GM23248 (cell line): ENCODE results near the gene PARK7. TPM values are rescaled to one million over a fixed set of nuclear protein-coding genes. Genes with fewer than 3 reads are reported as not detected.
A peak's percentile ranks its signal among the peaks of the same experiment; 100 is the strongest.

ENCODE experiments used
- DNase-seq: peaks from one replicate; pipeline ENCODE4 v3.0.0-alpha.2; 2015
- H2AFZ ChIP-seq: fragments of 200-600 bp; sonication (generic); 2 replicates; pipeline ENCODE4 v1.6.1; 2016; ENCODE audit warnings: antibody characterized with exemption
- H3F3A ChIP-seq: fragments of 200-600 bp; sonication (generic); 2 replicates; pipeline ENCODE4 v1.6.1; 2016; ENCODE audit warnings: mild to moderate bottlenecking, antibody characterized with exemption, mixed run types; ENCODE audit not compliant: insufficient read depth
- H3K27ac ChIP-seq: fragments of 200-600 bp; sonication (generic); 2 replicates; pipeline ENCODE4 v1.5.1; 2016; ENCODE audit warnings: mild to moderate bottlenecking
- H3K27me3 ChIP-seq: fragments of 200-600 bp; sonication (generic); replicated peaks from 2 replicates; pipeline ENCODE4 v1.6.1; 2016; ENCODE audit warnings: mild to moderate bottlenecking; ENCODE audit not compliant: insufficient read depth
- H3K36me3 ChIP-seq: fragments of 200-600 bp; sonication (generic); 2 replicates; pipeline ENCODE4 v1.6.1; 2016; ENCODE audit warnings: low read depth, mild to moderate bottlenecking
- H3K4me1 ChIP-seq: fragments of 200-600 bp; sonication (generic); 2 replicates; pipeline ENCODE4 v1.6.1; 2016; ENCODE audit warnings: mild to moderate bottlenecking; ENCODE audit not compliant: insufficient read depth
- H3K4me2 ChIP-seq: fragments of 200-600 bp; sonication (generic); one replicate; pipeline ENCODE4 v1.6.1; 2016; ENCODE audit warnings: mild to moderate bottlenecking; ENCODE audit not compliant: unreplicated experiment
- H3K4me3 ChIP-seq: fragments of 200-600 bp; sonication (generic); 2 replicates; pipeline ENCODE4 v1.5.1; 2016; ENCODE audit warnings: mild to moderate bottlenecking
- H3K79me2 ChIP-seq: fragments of 200-600 bp; sonication (generic); 2 replicates; pipeline ENCODE4 v1.6.1; 2016; ENCODE audit warnings: mild to moderate bottlenecking; ENCODE audit not compliant: insufficient read depth
- H3K9ac ChIP-seq: fragments of 200-600 bp; sonication (generic); 2 replicates; pipeline ENCODE4 v1.6.1; 2016; ENCODE audit warnings: mild to moderate bottlenecking
- H3K9me2 ChIP-seq: fragments of 200-600 bp; sonication (generic); 2 replicates; pipeline ENCODE4 v1.6.1; 2016; ENCODE audit warnings: mixed run types, mild to moderate bottlenecking, moderate library complexity; ENCODE audit not compliant: insufficient read depth
- H3K9me3 ChIP-seq: fragments of 200-600 bp; sonication (generic); one replicate; pipeline ENCODE4 v1.6.1; 2017; ENCODE audit warnings: low read depth
- H4K20me1 ChIP-seq: fragments of 200-600 bp; sonication (generic); 2 replicates; pipeline ENCODE4 v1.6.0; 2016; ENCODE audit not compliant: insufficient read depth
- EZH2 ChIP-seq: fragments of 200-600 bp; sonication (generic); IDR thresholded peaks from 2 replicates; pipeline ENCODE4 v1.6.1; 2018; ENCODE audit warnings: antibody characterized with exemption, mild to moderate bottlenecking; ENCODE audit not compliant: insufficient read depth, poor library complexity, severe bottlenecking
- EZH2phosphoT487 ChIP-seq: fragments of 200-600 bp; sonication (generic); IDR thresholded peaks from 2 replicates; pipeline ENCODE4 v1.6.1; 2018; ENCODE audit warnings: antibody characterized with exemption, moderate library complexity, mild to moderate bottlenecking, low read depth; ENCODE audit not compliant: insufficient read depth
- WGBS, 2 experiments: methylation state at CpG; one replicate each; pipeline ENCODE4 v1.1.6; 2015 to 2017; ENCODE audit warnings: low lambda C conversion rate in 2 of 2, low coverage in 1 of 2; ENCODE audit errors: missing lambda C conversion rate in 2 of 2; 5-methylcytosine and 5-hydroxymethylcytosine counted together
- in situ Hi-C: fragments of 300-500 bp; cut with MboI; formaldehyde crosslinking; loops from 2 replicates; pipeline ENCODE4 v1.15.0; 2020
- polyA plus RNA-seq: library from polyadenylated mRNA; unstranded; fragments of >200 nt; fragmentation: Nextera tagmentation; extraction: Ambion mirVana; gene quantifications from 2 replicates; pipeline ENCODE4 v1.2.1, GENCODE V29; 2016
- total RNA-seq: library from RNA; depleted of rRNA; stranded (reverse); fragments of >200 nt; shearing (Covaris generic); gene quantifications from 2 replicates; pipeline ENCODE4 v1.2.3, GENCODE V29; 2014

PARK7 gene
- total and polyA plus RNA-seq, 2 experiments from 2014 or later: 191 to 514 TPM

GRCh38 chr1:8026976-8027747, 65.7 kb downstream of the PARK7 start:
- Histone ChIP-seq H3K9me2 (no peaks in the 10 kb centered on the region), H3K27me3 (no peaks in the 10 kb centered on the region), H3K9ac (peak overlapping the region; percentile 83), H3K79me2 (peaks cover 38% of the 10 kb centered on the region), H3K4me2 (peak overlapping the region; percentile 59), H2AFZ (peak overlapping the region; percentile 77; the same call in 1 of the 2 replicates), H3K9me3 (no peaks in the 10 kb centered on the region), H3F3A (peaks cover 38% of the 10 kb centered on the region), H3K36me3 (no peaks in the 10 kb centered on the region), H3K27ac (peak overlapping the region; percentile 85), H4K20me1 (peaks cover 7% of the 10 kb centered on the region; the same call in 1 of the 2 replicates), H3K4me3 (peak overlapping the region; percentile 80), H3K4me1 (peaks cover 45% of the 10 kb centered on the region)
- no peak for TF ChIP-seq EZH2
- TF ChIP-seq EZH2phosphoT487: no peak
- in situ Hi-C loops: loop anchor here (25.0 kb wide), 1 partner anchor 210 kb away; no protein-coding TSS in a partner anchor
- 89% methylated on average over 14 to 25 of the region's 25 CpGs for WGBS, 2 experiments
- peak; percentile 31 for DNase-seq

- no peaks in the 10 kb centered on the region for H3K27me3 ChIP-seq
- H3K4me1 ChIP-seq: peaks cover 40% of the 10 kb centered on the region
- H3K9ac ChIP-seq: peak overlapping the region; percentile 66
- H3K9me2 ChIP-seq: no peaks in the 10 kb centered on the region
- TF ChIP-seq EZH2phosphoT487 (no peak), EZH2 (no peak)
- H2AFZ ChIP-seq: no peak overlapping the region
- in situ Hi-C loops: loop anchor here (25.0 kb wide), 1 partner anchor 209 kb away; no protein-coding TSS in a partner anchor
- peaks cover 30% of the 10 kb centered on the region for H3K79me2 ChIP-seq
- peak overlapping the region; percentile 56 for H3K4me2 ChIP-seq
- peak overlapping the region; percentile 85 for H3K27ac ChIP-seq
- H3F3A ChIP-seq: peaks cover 34% of the 10 kb centered on the region
- no peaks in the 10 kb centered on the region for H3K36me3 ChIP-seq
- peak overlapping the region; percentile 43 for H3K4me3 ChIP-seq
- peak; percentile 89 for DNase-seq
- peaks cover 7% of the 10 kb centered on the region; the same call in 1 of the 2 replicates for H4K20me1 ChIP-seq
- 3 to 4% methylated on average over 8 of the region's 8 CpGs for WGBS, 2 experiments
- no peaks in the 10 kb centered on the region for H3K9me3 ChIP-seq
Measured at GRCh38 chr1:8027748-8028570, 66.4 kb downstream of the PARK7 start.

GRCh38 chr1:8028571-8028910, 67.0 kb downstream of the PARK7 start:
- no peak for DNase-seq
- Histone ChIP-seq H3F3A (peaks cover 34% of the 10 kb centered on the region), H3K36me3 (no peaks in the 10 kb centered on the region), H3K27me3 (no peaks in the 10 kb centered on the region), H3K4me3 (no peak overlapping the region; the same call in 1 of the 2 replicates), H3K4me2 (peak overlapping the region; percentile 56), H3K9me2 (no peaks in the 10 kb centered on the region), H3K27ac (peak overlapping the region; percentile 85), H3K4me1 (peaks cover 36% of the 10 kb centered on the region), H2AFZ (no peak overlapping the region), H3K79me2 (peaks cover 24% of the 10 kb centered on the region), H4K20me1 (peaks cover 7% of the 10 kb centered on the region; the same call in 1 of the 2 replicates), H3K9me3 (no peaks in the 10 kb centered on the region), H3K9ac (peak overlapping the region; percentile 66)
- no peak for TF ChIP-seq EZH2phosphoT487
- TF ChIP-seq EZH2: no peak
- 11 to 13% methylated on average over 1 of the region's 1 CpG for whole genome bisulfite sequencing, 2 experiments
- in situ Hi-C loops: loop anchor here (25.0 kb wide), 1 partner anchor 209 kb away; no protein-coding TSS in a partner anchor

GRCh38 chr1:8031176-8031785, 69.8 kb downstream of the PARK7 start:
- no peak overlapping the region for H3K9ac ChIP-seq
- no peak overlapping the region for H3K4me2 ChIP-seq
- WGBS, 2 experiments: 84% methylated on average over 9 of the region's 9 CpGs
- TF ChIP-seq EZH2 (no peak), EZH2phosphoT487 (0 out of 2 replicates have a peak, but pooled peaks have one; percentile 2)
- H3K27ac ChIP-seq: no peak overlapping the region
- in situ Hi-C loops: loop anchor here (25.0 kb wide), 1 partner anchor 206 kb away; no protein-coding TSS in a partner anchor
- no peaks in the 10 kb centered on the region for H3K9me2 ChIP-seq
- no peaks in the 10 kb centered on the region for H3K79me2 ChIP-seq
- H3K36me3 ChIP-seq: no peaks in the 10 kb centered on the region
- H2AFZ ChIP-seq: no peak overlapping the region
- H4K20me1 ChIP-seq: no peaks in the 10 kb centered on the region
- H3K4me1 ChIP-seq: peaks cover 28% of the 10 kb centered on the region
- H3F3A ChIP-seq: peaks cover 25% of the 10 kb centered on the region
- no peak overlapping the region for H3K4me3 ChIP-seq
- H3K9me3 ChIP-seq: no peaks in the 10 kb centered on the region
- no peaks in the 10 kb centered on the region for H3K27me3 ChIP-seq
- peak; percentile 66 for DNase-seq
